Retinal pigment epithelial cell (primary cell): Measurements from ENCODE around the gene NKAIN2.

Experiments
- DNase-seq: peaks from one replicate; pipeline ENCODE4 v3.0.0-alpha.2; 2010; ENCODE audit warnings: low read depth
- H3K4me3 ChIP-seq: 2 replicates; pipeline ENCODE4 v1.5.1; 2011; ENCODE audit warnings: mild to moderate bottlenecking, low read length, control low read depth, moderate library complexity
- TF ChIP-seq, protein P1 (sequence below): conservative IDR thresholded peaks from 2 replicates; pipeline ENCODE4 v1.5.1; 2011; ENCODE audit warnings: low read depth, low read length, control low read depth, inconsistent platforms

NKAIN2 gene

DNA sequence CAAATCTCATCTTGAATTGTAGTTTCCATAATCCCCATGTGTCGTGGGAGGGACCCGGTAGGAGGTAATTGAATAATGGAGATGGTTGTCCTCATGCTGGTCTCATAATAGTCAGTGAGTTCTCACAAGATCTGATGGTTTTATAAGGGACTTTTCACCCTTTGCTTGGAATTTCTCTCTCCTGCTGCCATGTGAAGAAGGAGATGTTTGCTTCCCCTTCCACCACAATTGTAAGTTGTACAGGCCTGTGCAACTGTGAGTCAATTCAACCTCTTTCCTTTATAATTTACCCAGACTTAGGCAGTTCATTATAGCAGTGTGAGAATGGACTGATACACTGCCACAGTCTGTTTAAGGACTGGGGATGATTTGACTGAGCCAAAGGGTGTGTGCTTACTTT lies 44.7 kb downstream of the NKAIN2 start:
- TF ChIP-seq, protein P1, sequence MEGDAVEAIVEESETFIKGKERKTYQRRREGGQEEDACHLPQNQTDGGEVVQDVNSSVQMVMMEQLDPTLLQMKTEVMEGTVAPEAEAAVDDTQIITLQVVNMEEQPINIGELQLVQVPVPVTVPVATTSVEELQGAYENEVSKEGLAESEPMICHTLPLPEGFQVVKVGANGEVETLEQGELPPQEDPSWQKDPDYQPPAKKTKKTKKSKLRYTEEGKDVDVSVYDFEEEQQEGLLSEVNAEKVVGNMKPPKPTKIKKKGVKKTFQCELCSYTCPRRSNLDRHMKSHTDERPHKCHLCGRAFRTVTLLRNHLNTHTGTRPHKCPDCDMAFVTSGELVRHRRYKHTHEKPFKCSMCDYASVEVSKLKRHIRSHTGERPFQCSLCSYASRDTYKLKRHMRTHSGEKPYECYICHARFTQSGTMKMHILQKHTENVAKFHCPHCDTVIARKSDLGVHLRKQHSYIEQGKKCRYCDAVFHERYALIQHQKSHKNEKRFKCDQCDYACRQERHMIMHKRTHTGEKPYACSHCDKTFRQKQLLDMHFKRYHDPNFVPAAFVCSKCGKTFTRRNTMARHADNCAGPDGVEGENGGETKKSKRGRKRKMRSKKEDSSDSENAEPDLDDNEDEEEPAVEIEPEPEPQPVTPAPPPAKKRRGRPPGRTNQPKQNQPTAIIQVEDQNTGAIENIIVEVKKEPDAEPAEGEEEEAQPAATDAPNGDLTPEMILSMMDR, result no peak
- DNase-seq, result no peak
- no peak overlapping the region for H3K4me3 ChIP-seq

DNA sequence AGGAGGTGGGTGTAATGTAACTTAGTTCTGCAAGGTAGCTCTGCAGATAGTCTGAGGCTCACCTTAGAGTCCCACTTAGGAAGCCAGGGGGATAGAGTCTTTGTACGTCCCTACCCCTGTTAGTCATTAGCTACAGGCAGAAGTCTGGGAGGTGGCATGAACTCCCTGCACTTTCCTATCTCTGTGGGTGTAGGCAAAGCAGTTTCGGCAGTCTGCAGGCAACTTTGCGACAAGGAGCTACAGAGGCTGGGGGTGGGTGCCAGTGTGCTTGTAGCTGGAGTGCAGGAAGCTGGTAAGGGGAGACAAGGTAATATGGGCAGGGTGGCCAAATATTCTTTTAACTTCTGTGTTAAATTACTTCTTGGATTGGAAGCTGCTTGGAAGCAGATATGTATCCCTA lies 45.7 kb downstream of the NKAIN2 start:
- DNase-seq, result no peak
- TF ChIP-seq, protein P1, result no peak
- H3K4me3 ChIP-seq, result no peak overlapping the region

DNA sequence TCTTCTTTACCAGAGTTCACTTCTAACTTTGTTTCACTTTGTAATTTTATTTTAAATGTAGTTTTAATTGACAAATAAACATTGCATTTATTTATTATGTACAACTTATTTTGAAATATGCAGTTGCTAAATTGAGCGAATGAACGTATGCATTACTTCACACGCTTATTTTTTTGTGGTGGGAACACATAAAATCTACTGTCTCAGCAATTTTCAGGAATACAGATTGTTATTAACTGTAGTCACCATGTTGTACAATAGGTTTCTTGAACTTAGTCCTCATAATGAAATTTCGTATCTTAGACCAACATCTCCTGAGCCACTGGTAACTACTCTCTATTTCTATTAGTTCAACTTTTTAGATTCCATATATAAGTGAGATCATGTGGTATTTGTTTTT lies 46.9 kb downstream of the NKAIN2 start:
- H3K4me3 ChIP-seq, result no peak overlapping the region
- TF ChIP-seq, protein P1, result no peak
- no peak for DNase-seq

DNA sequence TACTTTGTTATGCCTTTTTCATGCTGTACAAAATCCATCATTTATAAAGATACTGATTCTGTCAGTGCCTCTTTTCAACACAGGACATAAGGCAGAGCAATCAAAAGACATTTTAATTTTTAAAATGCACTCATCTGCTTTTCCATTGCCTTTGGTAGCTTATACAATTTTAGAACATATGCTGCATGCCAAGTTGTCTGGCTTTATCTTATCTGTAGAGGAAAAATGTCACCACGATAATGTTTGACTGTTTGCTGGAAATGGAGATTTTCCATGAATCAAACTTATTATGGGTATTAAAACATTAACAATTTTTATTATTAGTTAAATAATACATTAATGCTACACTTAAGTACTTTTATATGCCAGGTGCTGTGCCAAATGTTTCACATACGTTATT lies 50.5 kb downstream of the NKAIN2 start:
- no peak for DNase-seq
- TF ChIP-seq, protein P1, result no peak
- H3K4me3 ChIP-seq, result no peak overlapping the region

DNA sequence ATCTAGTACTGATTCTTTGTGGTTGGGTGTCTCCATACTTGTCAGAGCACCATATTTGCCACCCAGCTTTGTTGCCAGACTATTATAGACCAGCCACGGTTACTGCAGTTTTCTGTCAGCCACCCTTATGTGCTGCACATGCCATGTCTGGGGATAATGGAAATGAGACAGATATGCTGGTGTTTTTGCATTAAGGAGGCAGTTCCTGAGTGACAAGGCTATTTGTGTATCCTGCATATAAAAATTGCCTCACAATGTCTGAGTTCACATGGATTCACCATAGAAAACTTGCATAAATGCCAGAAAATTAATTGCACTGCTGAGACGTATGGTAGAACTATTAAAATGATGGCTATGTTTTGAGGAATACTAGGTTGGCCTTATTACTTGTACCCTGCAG lies 51.8 kb downstream of the NKAIN2 start:
- DNase-seq, result no peak
- no peak overlapping the region for H3K4me3 ChIP-seq
- TF ChIP-seq, protein P1, result no peak

DNA sequence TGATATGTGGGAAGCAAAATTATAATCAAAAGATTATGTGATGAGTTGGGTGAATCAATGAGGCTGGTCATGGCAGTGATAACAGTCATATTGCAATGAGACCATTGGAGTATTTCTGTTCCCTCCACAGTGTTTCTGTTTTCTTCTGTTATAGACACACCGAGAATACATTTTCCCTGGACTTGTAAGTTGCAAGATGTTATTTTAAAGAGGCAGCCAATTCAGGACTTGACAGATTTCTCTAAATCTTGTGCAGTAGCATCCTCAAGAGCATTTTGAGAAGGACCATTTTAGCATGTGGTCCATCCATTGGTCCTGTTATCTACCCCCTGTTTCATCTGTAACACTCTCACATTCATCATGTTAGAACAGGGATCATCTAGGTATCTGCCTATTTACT lies 55.6 kb downstream of the NKAIN2 start:
- DNase-seq, result no peak
- no peak overlapping the region for H3K4me3 ChIP-seq
- TF ChIP-seq, protein P1, result no peak

DNA sequence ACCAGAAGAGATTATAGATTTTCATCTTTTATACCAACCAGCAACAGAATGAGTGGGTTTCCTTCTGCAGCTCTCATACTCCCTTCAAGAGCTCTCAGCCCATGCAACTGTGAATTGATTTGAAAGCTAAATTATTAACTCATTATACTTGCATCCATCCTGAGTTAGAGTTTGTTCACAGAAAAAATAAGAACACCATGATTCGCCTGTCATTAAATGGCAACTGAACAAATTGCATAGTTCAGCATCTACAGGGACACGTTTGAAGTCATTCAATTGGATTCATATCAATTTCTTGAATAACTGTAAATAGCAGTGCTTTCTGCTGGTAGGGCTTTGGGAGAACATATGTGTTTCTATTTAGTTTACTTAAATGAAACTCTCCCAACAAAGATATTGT lies 65.7 kb downstream of the NKAIN2 start:
- TF ChIP-seq, protein P1, result no peak
- H3K4me3 ChIP-seq, result no peak overlapping the region

More for the DNA sequence above, 65.7 kb downstream of the NKAIN2 start:
- no peak for DNase-seq
